ENCODE measurements around the gene CADPS2. TPM values are rescaled to one million over a fixed set of nuclear protein-coding genes. Genes with fewer than 3 reads are reported as not detected.

The CADPS2 gene
- total and polyA plus RNA-seq, 7 donors, result 4.7 to 13.0 (median 9.5) TPM

- H3K4me3 ChIP-seq, result no peak overlapping the region
- no peak for TF ChIP-seq POLR2AphosphoS5 (IDR thresholded peaks at IDR 0.05)
- TF ChIP-seq, protein P1, sequence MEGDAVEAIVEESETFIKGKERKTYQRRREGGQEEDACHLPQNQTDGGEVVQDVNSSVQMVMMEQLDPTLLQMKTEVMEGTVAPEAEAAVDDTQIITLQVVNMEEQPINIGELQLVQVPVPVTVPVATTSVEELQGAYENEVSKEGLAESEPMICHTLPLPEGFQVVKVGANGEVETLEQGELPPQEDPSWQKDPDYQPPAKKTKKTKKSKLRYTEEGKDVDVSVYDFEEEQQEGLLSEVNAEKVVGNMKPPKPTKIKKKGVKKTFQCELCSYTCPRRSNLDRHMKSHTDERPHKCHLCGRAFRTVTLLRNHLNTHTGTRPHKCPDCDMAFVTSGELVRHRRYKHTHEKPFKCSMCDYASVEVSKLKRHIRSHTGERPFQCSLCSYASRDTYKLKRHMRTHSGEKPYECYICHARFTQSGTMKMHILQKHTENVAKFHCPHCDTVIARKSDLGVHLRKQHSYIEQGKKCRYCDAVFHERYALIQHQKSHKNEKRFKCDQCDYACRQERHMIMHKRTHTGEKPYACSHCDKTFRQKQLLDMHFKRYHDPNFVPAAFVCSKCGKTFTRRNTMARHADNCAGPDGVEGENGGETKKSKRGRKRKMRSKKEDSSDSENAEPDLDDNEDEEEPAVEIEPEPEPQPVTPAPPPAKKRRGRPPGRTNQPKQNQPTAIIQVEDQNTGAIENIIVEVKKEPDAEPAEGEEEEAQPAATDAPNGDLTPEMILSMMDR (IDR thresholded peaks at IDR 0.05), result peak in 2 of 4 experiments; percentile 22 to 42
- 14 to 31% methylated on average over 3 of the region's 3 CpGs for WGBS, 2 donors
These were observed 357.3 kb downstream of the CADPS2 start for GRCh38 chr7:122528879-122529481.

DNA sequence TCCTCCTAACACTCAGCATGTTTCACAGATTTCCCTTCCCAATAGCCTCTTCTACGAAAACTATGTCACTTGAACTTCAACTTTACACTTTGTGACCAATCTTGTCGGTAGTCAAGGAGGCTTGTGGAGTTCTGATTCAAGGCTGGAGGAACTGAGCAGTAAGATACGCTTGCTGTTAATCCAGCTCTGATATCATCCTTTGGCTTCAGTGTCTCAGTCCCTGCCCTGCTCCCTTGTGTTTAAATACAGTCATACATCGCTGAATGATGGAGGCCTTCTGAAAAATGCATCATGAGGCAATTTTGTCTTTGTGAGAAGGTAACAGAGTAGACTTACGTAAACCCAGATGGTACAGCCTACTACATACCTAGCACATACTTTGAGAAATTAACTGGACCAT is 360.9 kb downstream of the CADPS2 start:
- no peaks in the 10 kb centered on the region for H3K36me3 ChIP-seq
- intact Hi-C loops (cut with DNase I), result loop anchor here (5.0 to 10.0 kb wide), 2 partner anchors 308 to 431 kb away; no protein-coding TSS in a partner anchor
- WGBS, 2 donors, result 92 to 94% methylated on average over 5 of the region's 5 CpGs

More at GRCh38 chr7:122528879-122529481, 357.3 kb downstream of the CADPS2 start:
- Histone ChIP-seq H3K36me3 (no peaks in the 10 kb centered on the region), H3K9me3 (no peaks in the 10 kb centered on the region), H3K27me3 (no peaks in the 10 kb centered on the region), H3K27ac (no peak overlapping the region), H3K4me1 (no peaks in the 10 kb centered on the region)
- intact Hi-C loops (cut with DNase I), result loop anchor here (5.0 to 10.0 kb wide), 2 partner anchors 312 to 434 kb away; no protein-coding TSS in a partner anchor
- DNase-seq, result no peak

DNA sequence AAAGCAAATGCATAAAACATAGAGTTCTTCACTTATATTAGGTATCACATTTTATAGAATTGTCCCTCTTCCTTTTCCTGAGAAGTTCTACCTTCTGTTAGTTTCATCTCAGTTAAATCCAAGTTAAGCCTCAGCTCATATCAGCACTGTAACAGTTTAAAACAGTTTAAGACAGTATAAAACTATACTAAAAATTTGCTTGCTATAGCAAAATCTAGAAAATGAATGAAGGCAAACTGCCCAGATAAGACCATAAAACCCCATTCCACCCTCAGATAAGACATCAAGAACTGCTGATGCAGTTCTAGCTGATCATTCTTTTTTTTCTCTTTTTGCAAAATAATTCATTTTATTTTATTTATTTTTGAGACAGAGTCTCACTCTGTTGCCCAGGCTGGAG is 364.5 kb downstream of the CADPS2 start:
- H3K27me3 ChIP-seq, result no peaks in the 10 kb centered on the region

More for the DNA sequence above, 360.9 kb downstream of the CADPS2 start:
- TF ChIP-seq EP300 (IDR thresholded peaks at IDR 0.05), result no peak
- H3K27me3 ChIP-seq, result no peaks in the 10 kb centered on the region
- H3K27ac ChIP-seq, result no peak overlapping the region
- no peak for DNase-seq
- H3K9me3 ChIP-seq, result no peaks in the 10 kb centered on the region
- H3K4me1 ChIP-seq, result no peaks in the 10 kb centered on the region
- no peak overlapping the region for H3K4me3 ChIP-seq

DNA sequence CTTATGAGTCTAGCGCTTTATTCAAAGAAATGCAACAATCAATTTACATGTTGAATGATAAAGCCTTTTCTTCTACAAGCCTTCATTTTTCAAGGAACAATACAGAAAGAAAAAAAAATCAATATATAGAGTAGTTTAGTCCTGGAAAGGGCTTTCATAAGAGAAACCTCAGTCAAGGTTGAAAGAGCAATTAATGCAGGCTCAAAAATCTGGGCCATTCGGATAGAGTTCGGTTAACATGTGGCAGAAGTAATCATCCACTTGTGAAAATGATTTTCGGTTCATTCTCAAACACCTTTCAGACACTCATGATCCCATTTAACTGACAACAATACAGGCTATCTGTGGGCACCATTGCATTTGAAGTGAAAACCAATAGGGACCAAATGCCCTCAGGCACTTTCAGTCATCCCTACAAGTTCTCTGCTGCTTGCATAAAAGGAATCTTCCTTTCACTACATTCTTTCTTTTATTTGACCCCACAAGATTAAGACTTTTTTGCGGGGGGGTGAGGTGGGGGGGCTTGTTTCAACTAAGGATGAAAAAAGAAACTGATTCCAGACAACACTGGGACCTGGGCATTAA is 365.2 kb downstream of the CADPS2 start:
- TF ChIP-seq POLR2AphosphoS5 (IDR thresholded peaks at IDR 0.05) (no peak), EP300 (IDR thresholded peaks at IDR 0.05) (no peak), POLR2A (IDR thresholded peaks at IDR 0.05) (no peak)
- TF ChIP-seq, protein P1 (IDR thresholded peaks at IDR 0.05), result no peak
- H3K4me1 ChIP-seq, result no peaks in the 10 kb centered on the region
- H3K27ac ChIP-seq, result no peak overlapping the region
- no peak for DNase-seq
- H3K27me3 ChIP-seq, result no peaks in the 10 kb centered on the region
- no peak overlapping the region for H3K4me3 ChIP-seq
- WGBS, 2 donors, result 62 to 77% methylated on average over 5 of the region's 5 CpGs
- no peaks in the 10 kb centered on the region for H3K9me3 ChIP-seq
- no peaks in the 10 kb centered on the region for H3K36me3 ChIP-seq
- intact Hi-C loops (cut with DNase I), result loop anchor here (10.0 kb wide), 1 partner anchor 426 kb away; no protein-coding TSS in a partner anchor

More for the DNA sequence above, 364.5 kb downstream of the CADPS2 start:
- no peak for DNase-seq
- Histone ChIP-seq H3K36me3 (no peaks in the 10 kb centered on the region), H3K4me3 (no peak overlapping the region), H3K27ac (no peak overlapping the region), H3K4me1 (no peaks in the 10 kb centered on the region), H3K9me3 (no peaks in the 10 kb centered on the region)
- intact Hi-C loops (cut with DNase I), result loop anchor here (10.0 kb wide), 1 partner anchor 427 kb away; no protein-coding TSS in a partner anchor
- no peak for TF ChIP-seq POLR2AphosphoS5 (IDR thresholded peaks at IDR 0.05)
- TF ChIP-seq, protein P1 (IDR thresholded peaks at IDR 0.05), result no peak
- no peak for TF ChIP-seq POLR2A (IDR thresholded peaks at IDR 0.05)
- no peak for TF ChIP-seq EP300 (IDR thresholded peaks at IDR 0.05)

DNA sequence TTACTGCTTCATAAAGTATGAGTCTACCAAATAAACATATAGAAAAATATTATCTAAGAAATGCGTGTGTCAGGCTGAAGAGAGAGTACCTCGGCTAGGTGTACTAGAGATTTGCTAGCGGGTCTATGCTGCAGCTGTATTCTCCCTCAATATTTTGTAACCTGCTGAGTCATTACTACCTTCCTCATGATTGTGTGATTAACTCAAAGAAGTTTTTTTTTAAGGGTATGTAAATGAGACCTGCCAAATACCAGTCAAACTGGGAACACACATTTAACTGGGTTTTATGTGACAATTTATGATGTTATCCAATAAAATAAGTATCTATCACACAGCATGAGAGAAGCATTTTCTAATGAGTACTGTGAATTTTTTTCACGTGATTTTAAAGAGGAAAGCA is 367.8 kb downstream of the CADPS2 start:
- TF ChIP-seq EP300 (IDR thresholded peaks at IDR 0.05) (no peak), POLR2AphosphoS5 (IDR thresholded peaks at IDR 0.05) (no peak), POLR2A (IDR thresholded peaks at IDR 0.05) (no peak)
- TF ChIP-seq, protein P1 (IDR thresholded peaks at IDR 0.05), result no peak
- no peaks in the 10 kb centered on the region for H3K36me3 ChIP-seq
- no peaks in the 10 kb centered on the region for H3K4me1 ChIP-seq
- 80 to 92% methylated on average over 4 of the region's 4 CpGs for WGBS, 2 donors
- no peak overlapping the region for H3K4me3 ChIP-seq
- no peak for DNase-seq
- intact Hi-C loops (cut with DNase I), result no loop called here
- no peaks in the 10 kb centered on the region for H3K27me3 ChIP-seq
- no peak overlapping the region for H3K27ac ChIP-seq
- H3K9me3 ChIP-seq, result no peaks in the 10 kb centered on the region
